ENCODE measurements around the gene RIMBP2.

RIMBP2 gene

GRCh38 chr12:130369816-130370215 is 346.3 kb downstream of the RIMBP2 start:
- no peak for DNase-seq (ENCODE audit: low read depth)
- TF ChIP-seq, protein P1, sequence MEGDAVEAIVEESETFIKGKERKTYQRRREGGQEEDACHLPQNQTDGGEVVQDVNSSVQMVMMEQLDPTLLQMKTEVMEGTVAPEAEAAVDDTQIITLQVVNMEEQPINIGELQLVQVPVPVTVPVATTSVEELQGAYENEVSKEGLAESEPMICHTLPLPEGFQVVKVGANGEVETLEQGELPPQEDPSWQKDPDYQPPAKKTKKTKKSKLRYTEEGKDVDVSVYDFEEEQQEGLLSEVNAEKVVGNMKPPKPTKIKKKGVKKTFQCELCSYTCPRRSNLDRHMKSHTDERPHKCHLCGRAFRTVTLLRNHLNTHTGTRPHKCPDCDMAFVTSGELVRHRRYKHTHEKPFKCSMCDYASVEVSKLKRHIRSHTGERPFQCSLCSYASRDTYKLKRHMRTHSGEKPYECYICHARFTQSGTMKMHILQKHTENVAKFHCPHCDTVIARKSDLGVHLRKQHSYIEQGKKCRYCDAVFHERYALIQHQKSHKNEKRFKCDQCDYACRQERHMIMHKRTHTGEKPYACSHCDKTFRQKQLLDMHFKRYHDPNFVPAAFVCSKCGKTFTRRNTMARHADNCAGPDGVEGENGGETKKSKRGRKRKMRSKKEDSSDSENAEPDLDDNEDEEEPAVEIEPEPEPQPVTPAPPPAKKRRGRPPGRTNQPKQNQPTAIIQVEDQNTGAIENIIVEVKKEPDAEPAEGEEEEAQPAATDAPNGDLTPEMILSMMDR (IDR thresholded peaks at IDR 0.05; ENCODE audit: control insufficient read depth, insufficient read depth, low read depth, low read length, missing control alignments), result no peak
- no peak overlapping the region for H3K4me3 ChIP-seq (ENCODE audit: control insufficient read depth, low read depth, low read length)

- DNase-seq (ENCODE audit: low read depth), result no peak
- no peak overlapping the region for H3K4me3 ChIP-seq (ENCODE audit: control insufficient read depth, low read depth, low read length)
- TF ChIP-seq, protein P1 (IDR thresholded peaks at IDR 0.05; ENCODE audit: control insufficient read depth, insufficient read depth, low read depth, low read length, missing control alignments), result no peak
Observed at GRCh38 chr12:130367523-130367922, 348.6 kb downstream of the RIMBP2 start.

DNA sequence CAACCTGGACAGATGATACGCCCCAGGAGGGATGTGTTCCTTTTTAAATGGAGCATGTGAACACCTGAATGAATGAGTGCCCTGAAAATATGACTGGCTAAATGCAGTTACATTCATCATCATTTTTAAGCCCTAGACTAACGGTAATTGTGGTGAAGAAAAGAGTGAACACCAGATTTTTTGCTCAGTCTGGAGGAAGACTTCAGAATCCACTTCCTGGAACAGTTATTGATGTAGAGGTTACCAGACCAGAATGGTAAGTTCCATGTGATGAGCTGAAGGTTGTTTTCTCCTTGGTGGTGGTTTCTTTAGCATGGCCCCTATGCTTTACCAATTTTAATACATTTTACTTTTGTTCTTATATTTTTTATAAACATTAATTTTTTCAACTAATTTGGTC is 349.1 kb downstream of the RIMBP2 start:
- DNase-seq (ENCODE audit: low read depth), result no peak
- TF ChIP-seq, protein P1 (IDR thresholded peaks at IDR 0.05; ENCODE audit: control insufficient read depth, insufficient read depth, low read depth, low read length, missing control alignments), result no peak
- no peak overlapping the region for H3K4me3 ChIP-seq (ENCODE audit: control insufficient read depth, low read depth, low read length)

DNA sequence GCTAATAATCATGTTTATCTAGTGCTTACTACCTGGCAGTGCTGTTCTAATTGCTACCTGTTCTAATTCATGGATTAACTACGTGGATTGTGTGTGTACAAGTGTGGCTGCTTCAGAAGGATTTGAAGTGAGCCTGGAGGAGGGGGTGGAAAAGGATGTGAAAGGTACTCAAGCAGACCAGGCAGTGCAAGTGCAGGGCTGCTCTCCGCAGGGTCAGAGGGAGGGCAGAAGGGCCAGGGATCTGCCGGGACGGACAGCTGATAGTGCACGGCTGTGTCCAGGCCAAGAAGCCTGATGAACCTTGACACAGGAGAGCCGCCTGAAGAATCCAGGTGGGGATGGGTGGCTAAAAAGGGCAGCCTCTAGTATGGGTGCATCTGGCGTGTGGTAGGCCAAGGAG is 349.9 kb downstream of the RIMBP2 start:
- H3K4me3 ChIP-seq (ENCODE audit: control insufficient read depth, low read depth, low read length), result no peak overlapping the region
- no peak for DNase-seq (ENCODE audit: low read depth)
- TF ChIP-seq, protein P1 (IDR thresholded peaks at IDR 0.05; ENCODE audit: control insufficient read depth, insufficient read depth, low read depth, low read length, missing control alignments), result no peak

DNA sequence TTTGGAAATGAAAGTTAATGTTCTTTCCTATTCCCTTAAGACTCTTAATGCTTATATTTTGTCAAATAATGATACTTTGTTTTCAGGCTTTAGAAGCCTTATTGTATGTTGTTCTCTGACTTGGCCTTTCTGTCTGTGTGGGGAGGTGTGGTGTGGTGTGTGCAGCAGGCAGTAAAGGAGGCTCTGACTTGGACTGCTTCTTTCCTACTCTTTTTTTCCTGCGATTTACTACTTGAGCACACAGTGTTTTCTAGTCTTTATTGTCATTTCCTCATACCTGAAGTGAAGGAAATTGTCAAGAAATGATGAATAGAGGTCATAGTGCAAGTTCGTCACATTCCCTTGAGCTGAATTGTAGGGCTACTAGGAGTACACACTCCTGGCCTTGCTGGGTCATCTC is 351.5 kb downstream of the RIMBP2 start:
- no peak overlapping the region for H3K4me3 ChIP-seq (ENCODE audit: control insufficient read depth, low read depth, low read length)
- DNase-seq (ENCODE audit: low read depth), result no peak
- TF ChIP-seq, protein P1 (IDR thresholded peaks at IDR 0.05; ENCODE audit: control insufficient read depth, insufficient read depth, low read depth, low read length, missing control alignments), result no peak

GRCh38 chr12:130362060-130362459 is 354.0 kb downstream of the RIMBP2 start:
- no peak for DNase-seq (ENCODE audit: low read depth)
- TF ChIP-seq, protein P1 (IDR thresholded peaks at IDR 0.05; ENCODE audit: control insufficient read depth, insufficient read depth, low read depth, low read length, missing control alignments), result no peak
- no peak overlapping the region for H3K4me3 ChIP-seq (ENCODE audit: control insufficient read depth, low read depth, low read length)

All from AG09309 (cell line).